Peyer's patch (tissue), 4 donors: ENCODE measurements around the gene AKAP13. TPM values are rescaled to one million over a fixed set of nuclear protein-coding genes. Genes with fewer than 3 reads are reported as not detected.

Experiments used
- DNase-seq, 3 donors: peaks; one replicate each; pipeline ENCODE4 v3.0.0-alpha.2; 2017 to 2019
- H3K27ac ChIP-seq, 4 donors: fragments of 200-600 bp; sonication (generic); one replicate each; pipeline ENCODE4 v1.5.1; 2016 to 2019
- H3K27me3 ChIP-seq, 2 donors: fragments of 200-600 bp; sonication (generic); one replicate each; pipeline ENCODE4 v1.5.1; 2019
- H3K36me3 ChIP-seq, 3 donors: fragments of 200-600 bp; sonication (generic); one replicate each; pipeline ENCODE4 v1.5.1; 2016 to 2019
- H3K4me1 ChIP-seq, 4 donors: fragments of 200-600 bp; sonication (generic); one replicate each; pipeline ENCODE4 v1.5.1; 2016 to 2019
- H3K4me3 ChIP-seq, 4 donors: fragments of 200-600 bp; sonication (generic); 1 replicate in 3 of 4; 2 replicates in 1 of 4; pipeline ENCODE4 v1.5.1; 2016 to 2019; ENCODE audit warnings: mild to moderate bottlenecking in 1 of 4
- H3K9me3 ChIP-seq, 4 donors: fragments of 200-600 bp; sonication (generic); one replicate each; pipeline ENCODE4 v1.5.1; 2016 to 2019; ENCODE audit warnings: mild to moderate bottlenecking in 1 of 4
- POLR2A ChIP-seq, 2 donors: fragments of 450-650 bp; IDR thresholded peaks; one replicate each; pipeline ENCODE4 v1.5.1; 2017; ENCODE audit warnings: antibody characterized with exemption in 2 of 2, mild to moderate bottlenecking in 2 of 2, moderate library complexity in 2 of 2
- total RNA-seq, 4 donors: library from RNA; depleted of rRNA; stranded (reverse); fragments of >200 nt; gene quantifications; one replicate each; pipeline ENCODE4 v1.1.0, GENCODE V29; 2016
- TF ChIP-seq, protein P1 (sequence below), 6 experiments: fragments of 450-650 bp in 4 of 6; fragments of 200-600 bp in 2 of 6; sonication (generic) in 1 of 6; IDR thresholded peaks; one replicate each; pipeline ENCODE4 v1.5.1; 2017 to 2019; ENCODE audit warnings: antibody characterized with exemption in 6 of 6, mild to moderate bottlenecking in 3 of 6, moderate library complexity in 1 of 6

AKAP13 gene
- total RNA-seq, 4 donors from 2014 or later, result 166 to 742 (median 242) TPM

DNA sequence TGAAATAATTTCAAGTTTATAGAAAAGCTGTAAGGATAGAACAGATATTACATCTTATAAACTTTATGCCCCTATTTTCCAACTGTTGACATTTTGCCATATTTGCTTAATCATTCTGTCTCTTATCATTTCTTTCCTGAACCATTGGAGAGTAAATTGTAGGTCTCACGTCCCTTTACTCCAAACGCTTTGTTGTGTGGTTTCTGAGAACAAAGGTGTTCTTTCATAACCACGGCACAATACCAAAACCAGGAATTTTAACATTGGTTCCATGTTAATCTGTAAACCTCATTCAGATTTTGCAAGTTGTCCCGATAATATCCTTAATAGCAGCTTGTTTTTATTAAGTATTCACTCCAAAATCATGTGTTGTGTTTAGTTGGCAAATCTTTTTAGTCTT, 134.8 kb downstream of the AKAP13 start:
- Histone ChIP-seq H3K9me3 (no peaks in the 10 kb centered on the region), H3K36me3 (no peaks in the 10 kb centered on the region), H3K27me3 (no peaks in the 10 kb centered on the region), H3K27ac (no peak overlapping the region), H3K4me1 (peaks cover 0 to 5% (median 0%) of the 10 kb centered on the region in 4 donors), H3K4me3 (no peak overlapping the region)
- DNase-seq, result no peak
- TF ChIP-seq, protein P1, sequence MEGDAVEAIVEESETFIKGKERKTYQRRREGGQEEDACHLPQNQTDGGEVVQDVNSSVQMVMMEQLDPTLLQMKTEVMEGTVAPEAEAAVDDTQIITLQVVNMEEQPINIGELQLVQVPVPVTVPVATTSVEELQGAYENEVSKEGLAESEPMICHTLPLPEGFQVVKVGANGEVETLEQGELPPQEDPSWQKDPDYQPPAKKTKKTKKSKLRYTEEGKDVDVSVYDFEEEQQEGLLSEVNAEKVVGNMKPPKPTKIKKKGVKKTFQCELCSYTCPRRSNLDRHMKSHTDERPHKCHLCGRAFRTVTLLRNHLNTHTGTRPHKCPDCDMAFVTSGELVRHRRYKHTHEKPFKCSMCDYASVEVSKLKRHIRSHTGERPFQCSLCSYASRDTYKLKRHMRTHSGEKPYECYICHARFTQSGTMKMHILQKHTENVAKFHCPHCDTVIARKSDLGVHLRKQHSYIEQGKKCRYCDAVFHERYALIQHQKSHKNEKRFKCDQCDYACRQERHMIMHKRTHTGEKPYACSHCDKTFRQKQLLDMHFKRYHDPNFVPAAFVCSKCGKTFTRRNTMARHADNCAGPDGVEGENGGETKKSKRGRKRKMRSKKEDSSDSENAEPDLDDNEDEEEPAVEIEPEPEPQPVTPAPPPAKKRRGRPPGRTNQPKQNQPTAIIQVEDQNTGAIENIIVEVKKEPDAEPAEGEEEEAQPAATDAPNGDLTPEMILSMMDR (IDR thresholded peaks at IDR 0.05), result no peak
- no peak for TF ChIP-seq POLR2A (IDR thresholded peaks at IDR 0.05)

DNA sequence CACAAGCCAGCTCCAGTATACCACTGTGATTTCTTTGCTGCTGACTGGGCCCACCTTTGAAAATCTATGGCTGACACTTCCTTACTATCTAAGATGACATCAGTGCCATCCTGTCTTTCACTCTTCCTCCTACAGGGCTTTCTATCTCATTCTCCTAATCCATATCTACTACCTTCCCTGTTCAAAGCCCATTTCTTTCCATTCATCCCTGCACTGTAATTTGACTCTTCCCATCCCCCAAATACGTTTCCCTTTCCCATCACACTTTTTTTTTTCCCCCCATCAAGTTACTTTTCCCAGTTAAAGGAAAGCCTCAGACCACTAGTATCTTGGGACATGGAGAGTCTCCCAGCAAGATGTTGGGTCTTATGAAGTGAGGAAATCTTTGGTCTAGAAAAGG, 136.7 kb downstream of the AKAP13 start:
- no peak for DNase-seq
- no peak overlapping the region for H3K4me3 ChIP-seq
- no peaks in the 10 kb centered on the region for H3K27me3 ChIP-seq
- H3K9me3 ChIP-seq, result no peaks in the 10 kb centered on the region
- no peak overlapping the region for H3K27ac ChIP-seq
- TF ChIP-seq, protein P1 (IDR thresholded peaks at IDR 0.05), result no peak
- no peak for TF ChIP-seq POLR2A (IDR thresholded peaks at IDR 0.05)
- H3K4me1 ChIP-seq, result peaks cover 0 to 5% (median 0%) of the 10 kb centered on the region in 4 donors
- H3K36me3 ChIP-seq, result no peaks in the 10 kb centered on the region

DNA sequence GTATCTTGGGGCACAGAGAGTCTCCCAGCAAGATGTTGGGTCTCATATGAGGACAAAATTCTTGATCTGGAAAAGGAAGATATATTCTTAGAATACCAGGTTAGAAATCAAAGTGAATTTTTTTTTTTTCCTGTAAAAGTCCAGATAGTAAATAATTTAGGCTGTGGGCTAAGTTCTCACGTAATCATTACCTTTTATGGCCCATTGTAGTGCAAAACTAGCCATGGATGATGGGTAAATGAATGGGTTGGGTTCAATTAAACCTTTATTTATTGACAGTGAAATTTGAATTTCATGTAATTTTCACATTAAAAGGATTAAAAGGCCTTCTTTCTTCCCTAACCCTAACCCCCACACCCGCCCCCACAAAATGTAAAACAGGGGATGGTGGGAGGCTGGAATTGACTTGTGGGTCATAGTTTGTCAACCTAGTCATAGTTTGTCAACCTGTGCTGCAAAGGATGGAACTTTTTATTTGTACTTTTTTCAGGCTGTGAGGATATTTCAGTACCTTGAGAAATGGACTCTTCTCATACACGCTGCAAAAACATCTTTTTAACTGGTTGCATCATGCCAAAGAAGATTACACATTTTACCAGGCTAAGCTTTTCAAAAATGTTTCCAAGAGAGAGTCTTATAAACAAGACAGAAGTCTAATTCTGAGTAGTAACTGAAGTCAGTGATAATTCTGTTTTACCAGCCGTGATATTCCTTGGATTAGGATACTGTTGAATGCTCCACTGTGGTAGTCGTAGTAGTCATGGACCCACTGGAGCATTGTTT, 138.8 kb downstream of the AKAP13 start:
- Histone ChIP-seq H3K4me1 (peaks cover 0 to 5% (median 0%) of the 10 kb centered on the region in 4 donors), H3K27me3 (no peaks in the 10 kb centered on the region), H3K9me3 (no peaks in the 10 kb centered on the region), H3K4me3 (no peak overlapping the region), H3K27ac (no peak overlapping the region), H3K36me3 (peaks cover 0 to 3% (median 0%) of the 10 kb centered on the region in 3 donors)
- no peak for DNase-seq
- TF ChIP-seq, protein P1 (IDR thresholded peaks at IDR 0.05), result no peak
- no peak for TF ChIP-seq POLR2A (IDR thresholded peaks at IDR 0.05)

DNA sequence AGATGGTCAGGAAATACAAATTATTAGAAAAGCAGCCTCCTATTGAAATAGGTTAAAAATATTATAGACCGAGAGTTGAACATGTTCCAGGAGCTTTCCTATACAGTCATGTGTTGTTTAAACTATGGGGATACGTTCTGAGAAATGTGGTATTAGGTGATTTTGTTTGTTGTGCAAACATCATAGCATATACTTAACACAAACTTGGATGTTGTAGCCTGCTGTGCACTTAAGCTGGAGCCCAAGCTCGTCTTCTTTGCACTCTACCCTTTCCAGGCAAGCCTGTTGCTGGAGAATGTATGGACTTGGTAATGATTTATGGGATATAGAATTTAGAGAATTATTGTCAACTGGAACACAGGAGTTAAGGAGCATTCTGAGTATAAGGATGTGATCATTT, 140.2 kb downstream of the AKAP13 start:
- Histone ChIP-seq H3K4me3 (no peak overlapping the region), H3K4me1 (peaks cover 0 to 5% (median 0%) of the 10 kb centered on the region in 4 donors), H3K9me3 (no peaks in the 10 kb centered on the region), H3K27me3 (no peaks in the 10 kb centered on the region), H3K36me3 (peaks cover 0 to 3% (median 0%) of the 10 kb centered on the region in 3 donors), H3K27ac (no peak overlapping the region)
- TF ChIP-seq, protein P1 (IDR thresholded peaks at IDR 0.05), result no peak
- no peak for TF ChIP-seq POLR2A (IDR thresholded peaks at IDR 0.05)
- DNase-seq, result no peak

DNA sequence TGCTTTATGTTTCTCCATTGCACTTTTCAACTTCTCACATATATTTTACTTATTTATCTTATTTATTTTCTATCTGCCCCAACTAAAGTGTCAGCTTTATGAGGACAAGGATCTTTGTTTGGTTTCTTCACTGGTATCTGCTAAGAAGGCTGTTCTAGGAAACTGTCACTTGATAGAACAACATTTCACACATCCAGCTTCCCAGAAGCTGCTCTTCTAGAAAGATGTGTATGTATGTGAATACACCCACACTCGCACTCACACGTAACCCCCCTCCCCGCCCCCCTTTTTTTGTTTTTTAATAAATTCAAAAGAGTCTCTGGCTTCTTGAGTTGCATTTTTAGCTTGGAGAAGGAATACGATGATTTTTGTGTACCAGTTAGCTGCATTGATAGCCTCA, 143.1 kb downstream of the AKAP13 start:
- H3K4me1 ChIP-seq, result peaks cover 0 to 5% (median 0%) of the 10 kb centered on the region in 4 donors
- DNase-seq, result no peak
- H3K27me3 ChIP-seq, result no peaks in the 10 kb centered on the region
- H3K36me3 ChIP-seq, result peaks cover 0 to 3% (median 0%) of the 10 kb centered on the region in 3 donors
- no peak overlapping the region for H3K27ac ChIP-seq
- H3K9me3 ChIP-seq, result no peaks in the 10 kb centered on the region
- TF ChIP-seq, protein P1 (IDR thresholded peaks at IDR 0.05), result no peak
- TF ChIP-seq POLR2A (IDR thresholded peaks at IDR 0.05), result no peak
- no peak overlapping the region for H3K4me3 ChIP-seq
